GM21528 (cell line): ENCODE measurements around the gene GKAP1.
"Not testable (repeated sequence)": the region's sequence is repeated elsewhere in the genome, so short reads cannot be mapped to it uniquely, and the experiment has no call there.

Experiments used
- ATAC-seq: cut with Tn5 transposase; IDR thresholded peaks from one replicate; pipeline ENCODE4 v1.9.1; 2021; ENCODE audit warnings: mild to moderate bottlenecking, moderate library complexity; ENCODE audit not compliant: unreplicated experiment, low FRiP score

GKAP1 gene

DNA sequence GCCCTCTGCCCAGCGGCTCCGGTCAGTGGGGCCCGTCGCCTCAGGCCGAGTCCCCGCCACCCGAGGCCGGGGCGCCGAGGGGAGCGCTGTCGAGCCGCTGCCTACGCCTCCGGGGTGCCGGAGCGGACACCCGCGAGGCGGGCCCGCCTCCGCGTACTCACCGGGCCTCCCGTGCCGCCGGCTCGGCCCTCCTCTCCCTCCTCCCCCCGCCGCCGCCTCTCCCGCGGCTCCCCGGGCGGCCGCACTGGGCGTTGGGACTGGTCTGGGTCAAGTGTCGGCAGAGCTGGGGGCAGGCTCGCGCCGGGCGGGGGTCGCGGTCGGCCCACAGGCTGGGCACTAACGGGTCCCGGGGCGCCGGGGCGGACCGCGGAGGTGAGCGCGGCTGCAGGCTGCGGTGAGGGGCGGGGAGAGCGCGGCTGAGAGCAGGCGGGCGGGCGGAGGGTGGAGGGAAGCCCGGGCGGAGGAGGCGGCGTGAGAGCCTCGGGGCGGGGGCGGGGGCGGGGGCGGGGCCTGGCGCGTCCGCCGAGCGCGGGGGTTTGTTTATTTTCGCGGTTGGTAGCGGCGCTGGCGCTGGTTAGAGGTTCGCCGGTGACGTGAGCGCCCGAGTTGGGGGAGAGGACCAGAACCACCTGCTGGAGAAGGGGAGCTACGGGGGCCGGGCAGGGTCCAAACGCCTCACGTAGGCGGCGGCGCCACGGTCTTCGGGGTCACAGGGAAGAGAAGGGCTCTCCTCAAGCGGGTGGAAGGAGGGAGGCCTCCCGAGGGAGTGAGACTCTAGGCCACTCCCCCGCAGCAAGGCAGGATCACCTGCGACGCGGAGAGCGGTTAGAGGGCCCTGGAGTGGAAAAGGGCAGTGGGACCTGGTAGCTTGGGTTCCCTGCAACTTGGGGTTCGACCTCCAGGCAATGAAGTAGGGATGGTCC lies at the start of gene GKAP1:
GKAP1 (minus strand) TSS at position 414 of the 923 bp plus-strand sequence. CDS start 11,252 bp downstream, outside the sequence.
- peak; percentile 86 for ATAC-seq

GRCh38 chr9:83849895-83850294 lies 32.3 kb upstream of the GKAP1 start:
- ATAC-seq: peak; percentile 72

- not testable (repeated sequence) for ATAC-seq
Measured at GRCh38 chr9:83837070-83837643, 19.6 kb upstream of the GKAP1 start.

DNA sequence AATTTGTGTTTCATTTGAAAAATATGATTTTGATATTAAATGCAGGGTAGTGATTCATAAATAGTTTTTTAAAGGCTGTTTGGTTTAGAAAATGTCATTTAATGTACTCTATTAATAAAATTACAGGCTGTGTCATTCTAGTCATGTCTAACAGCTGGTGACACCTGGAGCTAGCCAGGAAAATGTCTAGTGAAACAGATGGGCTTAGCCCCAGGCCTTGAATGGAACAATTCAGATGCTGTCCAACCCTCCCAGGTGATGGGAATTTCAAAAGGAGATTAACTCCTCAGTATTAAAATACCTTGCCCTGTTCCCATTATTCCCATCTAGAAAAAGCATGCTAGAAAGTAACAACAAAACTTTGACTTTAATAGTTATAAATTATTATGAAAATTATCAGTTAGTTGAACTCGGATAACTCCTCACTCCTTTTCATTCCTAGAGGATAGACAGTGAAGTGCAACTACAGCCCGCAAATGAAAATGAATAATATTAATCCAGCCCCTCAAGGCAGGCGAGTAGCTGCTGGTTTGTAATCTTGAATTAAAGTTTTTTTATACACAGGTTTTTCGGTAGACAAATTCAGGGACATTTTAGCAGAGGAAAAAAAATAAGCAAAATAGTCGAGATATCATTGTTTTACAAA lies 13.0 kb upstream of the GKAP1 start:
- ATAC-seq: not testable (repeated sequence)

DNA sequence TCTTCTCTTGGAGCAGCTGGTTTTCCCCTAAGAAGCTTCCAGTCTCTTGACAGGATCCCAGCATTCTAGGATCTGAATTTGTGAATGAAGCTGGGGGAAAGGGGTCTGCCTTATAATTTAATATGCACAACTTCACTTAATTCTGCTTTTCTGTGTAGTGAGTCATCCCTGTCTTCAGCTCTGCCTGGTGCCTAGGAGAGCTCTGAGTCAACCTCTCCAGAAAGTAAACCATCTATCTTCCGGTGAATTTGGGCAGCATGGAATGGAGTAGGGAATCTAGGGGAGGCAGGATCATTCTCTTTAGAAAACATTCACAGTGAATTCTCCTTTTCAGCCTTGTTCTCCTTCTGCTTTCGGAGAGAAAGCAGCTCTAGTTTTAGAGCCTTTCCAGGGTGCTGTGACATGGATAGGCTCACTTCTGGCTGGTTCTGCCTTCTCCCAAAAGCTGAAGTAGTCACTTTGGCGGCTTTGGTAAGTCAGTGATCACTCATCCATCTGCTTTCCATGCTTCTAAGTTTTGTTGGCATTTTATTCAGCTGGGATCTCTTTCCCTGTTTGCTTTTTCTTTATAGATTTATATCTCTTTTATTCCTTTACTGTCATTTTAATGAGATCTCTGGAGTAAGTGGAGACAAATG lies 7.5 kb upstream of the GKAP1 start:
- not testable (repeated sequence) for ATAC-seq

DNA sequence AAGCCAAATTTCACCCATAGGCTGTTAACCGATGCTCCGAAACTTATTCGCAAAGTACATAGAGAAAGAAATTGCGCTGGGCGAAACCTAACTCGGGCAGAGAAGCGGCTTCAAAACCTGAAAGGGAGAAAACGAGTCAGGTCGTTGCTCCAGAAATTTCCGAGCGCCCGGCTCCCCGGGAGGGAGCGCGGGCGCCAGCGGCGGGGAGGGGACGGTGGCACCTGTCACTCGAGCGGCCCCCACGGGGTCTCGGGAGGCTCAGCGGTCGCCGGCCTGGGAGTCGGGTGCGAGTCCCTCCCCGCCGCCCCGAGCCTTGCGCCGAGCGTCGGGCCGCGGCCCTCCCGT lies 586 bp downstream of the GKAP1 start:
- peak; percentile 29 for ATAC-seq

GRCh38 chr9:83815120-83815519 lies 2.4 kb downstream of the GKAP1 start:
- ATAC-seq: not testable (repeated sequence)

DNA sequence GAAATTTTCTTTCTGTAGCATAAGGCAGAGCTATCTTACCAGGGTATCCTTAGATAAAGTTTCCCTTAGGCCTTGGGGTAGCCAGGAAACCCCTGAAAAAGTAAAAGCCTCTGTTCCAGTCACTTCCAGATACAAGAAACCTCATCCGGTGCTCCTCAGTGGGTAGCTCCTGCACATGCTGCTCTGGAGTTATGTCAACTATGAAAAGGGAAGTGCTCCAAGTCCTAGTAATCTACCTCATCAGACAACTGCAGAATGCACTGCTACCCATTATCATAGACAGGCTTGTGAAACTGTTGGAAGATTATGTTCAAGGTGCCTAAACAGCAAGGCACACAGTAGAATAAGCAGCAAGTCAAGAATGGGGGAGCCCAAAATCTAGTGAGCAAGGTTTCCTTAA lies 8.4 kb downstream of the GKAP1 start:
- ATAC-seq: not testable (repeated sequence)

- not testable (repeated sequence) for ATAC-seq
Measured at GRCh38 chr9:83804454-83804853, 13.1 kb downstream of the GKAP1 start.

- not testable (repeated sequence) for ATAC-seq
Measured at GRCh38 chr9:83803941-83804340, 13.6 kb downstream of the GKAP1 start.

DNA sequence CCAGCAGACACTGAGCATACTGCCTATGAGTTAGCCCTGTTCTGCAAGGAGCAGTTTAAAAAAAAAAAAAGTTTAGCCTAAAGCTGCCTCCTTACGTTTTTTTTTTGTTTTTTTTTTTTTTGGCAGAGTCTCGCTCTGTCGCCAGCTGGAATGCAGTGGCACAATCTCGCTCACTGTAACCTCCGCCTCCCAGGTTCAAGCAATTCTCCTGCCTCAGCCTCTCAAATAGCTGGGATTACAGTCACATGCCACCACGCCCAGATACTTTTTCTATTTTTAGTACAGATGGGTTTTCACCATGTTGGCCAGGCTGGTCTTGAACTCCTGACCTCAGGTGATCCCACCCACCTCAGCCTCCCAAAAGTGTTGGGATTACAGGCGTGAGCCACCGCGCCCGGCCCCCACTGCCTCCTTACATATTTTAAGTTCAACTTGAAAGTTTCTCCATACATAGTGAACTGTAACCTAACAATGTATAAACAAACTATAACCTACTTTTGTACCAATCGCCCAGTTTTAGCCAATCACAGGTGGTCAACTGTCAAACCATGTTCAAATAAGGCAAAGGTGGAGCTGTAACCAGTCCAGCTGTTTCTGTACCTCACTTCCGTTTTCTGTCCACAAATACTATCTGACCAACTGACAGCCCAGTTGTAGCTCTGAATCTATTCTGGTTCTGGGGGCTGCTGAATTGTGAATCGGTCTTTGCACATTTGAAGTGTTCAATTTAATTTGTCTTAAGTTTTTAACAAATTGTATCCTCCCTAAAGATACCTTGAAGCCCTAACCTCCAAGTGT lies 17.1 kb downstream of the GKAP1 start:
- no peak for ATAC-seq

GRCh38 chr9:83794051-83794450 lies 23.5 kb downstream of the GKAP1 start:
- ATAC-seq: no peak

DNA sequence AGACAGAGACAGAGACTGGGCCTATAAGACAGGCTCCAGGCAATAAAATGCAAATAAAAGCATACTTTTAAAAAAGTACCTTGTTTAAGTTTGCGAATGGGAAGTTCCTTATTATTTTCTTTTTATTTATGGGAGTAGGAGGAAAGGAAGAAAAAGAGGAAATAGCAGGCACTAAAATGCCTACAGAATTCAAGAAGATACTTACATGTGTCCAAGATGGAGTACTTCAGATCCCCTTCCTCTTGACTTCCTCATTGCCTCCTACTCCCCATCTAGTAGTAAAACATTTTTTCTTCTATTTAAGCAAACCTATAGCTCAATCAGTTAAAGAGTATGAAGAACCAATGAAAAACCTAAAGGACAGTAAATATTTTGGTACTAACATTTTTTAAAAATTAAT lies 24.8 kb downstream of the GKAP1 start:
- no peak for ATAC-seq

GRCh38 chr9:83778164-83778563 lies 39.4 kb downstream of the GKAP1 start:
- ATAC-seq: no peak

DNA sequence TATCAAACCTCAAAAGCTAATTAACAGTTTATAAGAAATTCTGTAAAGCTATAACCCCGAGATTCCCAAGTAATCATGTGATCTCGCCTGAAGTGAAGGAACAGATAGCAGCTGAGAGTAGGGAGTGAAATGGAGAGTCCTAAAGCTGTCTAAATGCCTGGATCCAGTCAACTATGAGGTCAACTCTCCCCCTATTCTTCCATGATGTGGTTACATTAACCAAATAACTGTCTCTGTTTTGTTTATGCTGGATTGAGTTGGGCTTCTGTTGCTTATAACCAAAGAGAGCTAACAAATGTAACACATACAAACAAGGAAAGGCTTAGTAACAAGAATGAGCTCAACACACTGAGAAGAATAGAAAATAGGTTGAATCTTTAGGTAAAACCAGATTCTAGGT lies 41.6 kb downstream of the GKAP1 start:
- no peak for ATAC-seq

GRCh38 chr9:83772860-83773259 lies 44.7 kb downstream of the GKAP1 start:
- ATAC-seq: no peak

GRCh38 chr9:83765376-83765775 lies 52.2 kb downstream of the GKAP1 start:
- ATAC-seq: no peak

DNA sequence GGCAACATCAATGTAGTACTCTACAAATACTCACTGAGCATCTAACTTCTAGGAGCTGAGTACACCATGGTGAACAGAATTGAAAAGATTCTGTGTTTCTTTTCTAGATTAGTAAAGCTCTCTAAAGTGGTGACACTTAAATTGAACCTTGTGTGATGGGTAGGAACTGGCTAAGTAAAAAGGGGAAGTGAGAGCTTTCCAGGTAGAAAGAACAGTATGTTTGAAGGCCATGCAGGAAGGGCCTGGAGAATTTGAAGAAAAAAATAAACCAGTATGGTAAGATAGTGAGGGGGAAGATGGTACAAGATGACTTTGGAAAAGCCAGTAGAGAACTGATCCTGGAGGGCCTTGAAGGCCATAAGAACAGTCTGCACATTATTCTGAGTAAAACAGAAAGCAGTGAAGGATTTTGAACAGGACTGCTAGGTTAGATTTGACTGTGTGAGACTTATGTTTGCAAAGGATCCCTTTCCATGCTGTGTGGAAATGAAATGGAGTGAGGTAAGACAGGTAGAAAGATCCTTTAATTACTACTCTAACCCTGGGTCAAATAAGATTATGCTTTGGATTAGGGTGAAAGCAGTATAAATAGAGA lies 63.1 kb downstream of the GKAP1 start:
- peak; percentile 81 for ATAC-seq

DNA sequence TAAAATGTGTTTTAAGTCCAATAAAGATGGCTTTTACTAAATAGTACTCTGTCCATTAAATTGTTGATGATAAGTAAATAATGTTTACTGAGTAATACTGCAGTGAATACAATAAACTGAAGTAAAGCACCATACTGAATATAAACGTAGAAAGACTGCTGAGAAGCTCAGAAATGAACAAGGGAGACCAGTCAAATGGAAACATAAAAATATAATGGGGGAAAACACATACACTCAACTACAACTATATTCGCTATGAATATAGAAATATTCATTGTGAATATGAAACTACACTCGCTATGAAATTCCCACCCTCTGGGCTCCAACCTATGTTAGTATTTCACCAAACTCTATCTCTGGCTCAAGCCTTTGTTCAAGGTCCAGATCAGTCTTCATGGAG lies 67.9 kb downstream of the GKAP1 start:
- ATAC-seq: no peak

DNA sequence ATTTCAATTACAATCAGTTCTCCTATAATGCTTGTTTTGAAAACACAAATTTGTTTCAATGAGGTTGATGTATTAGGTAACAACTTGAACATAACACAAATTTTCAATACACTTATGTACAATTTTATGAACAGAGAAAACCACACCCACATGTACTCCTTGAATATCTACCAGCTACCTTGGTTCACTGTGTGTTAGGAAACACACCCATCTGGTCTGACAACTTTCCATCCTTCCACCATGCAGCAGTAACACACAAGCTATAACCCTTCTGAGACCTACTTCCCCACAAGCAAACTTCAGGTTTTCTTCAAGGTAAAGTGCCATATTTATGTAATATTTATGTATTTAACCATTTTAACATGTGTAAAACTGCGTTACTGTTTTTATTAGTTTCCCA lies 73.4 kb downstream of the GKAP1 start:
- no peak for ATAC-seq
